Panc1 (cell line): ENCODE results near the gene ASMTL.

ENCODE experiments used
- CTCF ChIP-seq: fragments of 450-650 bp; IDR thresholded peaks from 2 replicates; pipeline ENCODE4 v1.5.1; 2017; ENCODE audit warnings: mild to moderate bottlenecking
- POLR2AphosphoS5 ChIP-seq: IDR thresholded peaks from 2 replicates; pipeline ENCODE4 v1.6.1; 2012; ENCODE audit warnings: mild to moderate bottlenecking, low read depth, low read length, moderate library complexity
- SIN3A ChIP-seq: IDR thresholded peaks from 2 replicates; pipeline ENCODE4 v1.6.1; 2012; ENCODE audit warnings: low read depth, mild to moderate bottlenecking, low read length, moderate library complexity, borderline replicate concordance; ENCODE audit not compliant: insufficient read depth
- TCF7L2 ChIP-seq: IDR thresholded peaks from 2 replicates; pipeline ENCODE4 v1.6.1; 2011; ENCODE audit warnings: mild to moderate bottlenecking, low read depth, low read length, inconsistent platforms
- TF ChIP-seq, protein P1 (sequence below), 2 experiments: IDR thresholded peaks; 2 replicates each; pipeline ENCODE4 v1.6.1; 2011 to 2012; ENCODE audit warnings: low read depth in 2 of 2, control low read depth in 1 of 2, low read length in 1 of 2, mild to moderate bottlenecking in 1 of 2, moderate library complexity in 1 of 2; ENCODE audit not compliant: insufficient read depth in 1 of 2

GRCh38 chrX:1400049-1400448, 52.7 kb downstream of the ASMTL start:
- TF ChIP-seq CTCF, result no peak
- TF ChIP-seq, protein P1, sequence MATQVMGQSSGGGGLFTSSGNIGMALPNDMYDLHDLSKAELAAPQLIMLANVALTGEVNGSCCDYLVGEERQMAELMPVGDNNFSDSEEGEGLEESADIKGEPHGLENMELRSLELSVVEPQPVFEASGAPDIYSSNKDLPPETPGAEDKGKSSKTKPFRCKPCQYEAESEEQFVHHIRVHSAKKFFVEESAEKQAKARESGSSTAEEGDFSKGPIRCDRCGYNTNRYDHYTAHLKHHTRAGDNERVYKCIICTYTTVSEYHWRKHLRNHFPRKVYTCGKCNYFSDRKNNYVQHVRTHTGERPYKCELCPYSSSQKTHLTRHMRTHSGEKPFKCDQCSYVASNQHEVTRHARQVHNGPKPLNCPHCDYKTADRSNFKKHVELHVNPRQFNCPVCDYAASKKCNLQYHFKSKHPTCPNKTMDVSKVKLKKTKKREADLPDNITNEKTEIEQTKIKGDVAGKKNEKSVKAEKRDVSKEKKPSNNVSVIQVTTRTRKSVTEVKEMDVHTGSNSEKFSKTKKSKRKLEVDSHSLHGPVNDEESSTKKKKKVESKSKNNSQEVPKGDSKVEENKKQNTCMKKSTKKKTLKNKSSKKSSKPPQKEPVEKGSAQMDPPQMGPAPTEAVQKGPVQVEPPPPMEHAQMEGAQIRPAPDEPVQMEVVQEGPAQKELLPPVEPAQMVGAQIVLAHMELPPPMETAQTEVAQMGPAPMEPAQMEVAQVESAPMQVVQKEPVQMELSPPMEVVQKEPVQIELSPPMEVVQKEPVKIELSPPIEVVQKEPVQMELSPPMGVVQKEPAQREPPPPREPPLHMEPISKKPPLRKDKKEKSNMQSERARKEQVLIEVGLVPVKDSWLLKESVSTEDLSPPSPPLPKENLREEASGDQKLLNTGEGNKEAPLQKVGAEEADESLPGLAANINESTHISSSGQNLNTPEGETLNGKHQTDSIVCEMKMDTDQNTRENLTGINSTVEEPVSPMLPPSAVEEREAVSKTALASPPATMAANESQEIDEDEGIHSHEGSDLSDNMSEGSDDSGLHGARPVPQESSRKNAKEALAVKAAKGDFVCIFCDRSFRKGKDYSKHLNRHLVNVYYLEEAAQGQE (IDR thresholded peaks at IDR 0.05; ENCODE audit: insufficient read depth in 1 of 2, low read depth in 2 of 2, low read length in 1 of 2), result no peak
- TF ChIP-seq SIN3A, result no peak
- TF ChIP-seq POLR2AphosphoS5, result no peak
- no peak for TF ChIP-seq TCF7L2
